HCT116 (cell line): Measurements from ENCODE around the gene ZDHHC23. TPM values are rescaled to one million over a fixed set of nuclear protein-coding genes. Genes with fewer than 3 reads are reported as not detected.

Experiments used
- ATAC-seq: fragments of 200-7000 bp; cut with Tn5 transposase; 2 replicates; pipeline ENCODE4 v1.9.1; 2020; ENCODE audit warnings: mild to moderate bottlenecking, moderate library complexity
- BruUV-seq: library from RNA; stranded (reverse); fragments of 400-500 nt; replicated peaks from 2 replicates; lab custom pipeline; 2021; lab: Mats Ljungman, UMichigan
- CTCF ChIA-PET: fragments of 300-600 bp; sonication (Branson Sonifier 250); formaldehyde crosslinking; loops from one replicate; lab custom pipeline; 2021; ENCODE audit warnings: antibody characterized with exemption; lab: Charles Lee
- POLR2A ChIA-PET: fragments of 300-600, 350-600 bp; sonication (Branson Sonifier 250); formaldehyde crosslinking; loops from one replicate; lab custom pipeline; 2021; ENCODE audit warnings: antibody characterized with exemption; lab: Charles Lee
- RAD21 ChIA-PET, 2 experiments: fragments of 300-600 bp; sonication (Branson Sonifier 250); formaldehyde crosslinking; loops; one replicate each; lab custom pipeline; 2023; ENCODE audit warnings: low total read pairs in 2 of 2; ENCODE audit not compliant: uncharacterized antibody in 2 of 2, unreplicated experiment in 2 of 2, low non-redundant PET in 1 of 2; lab: Charles Lee
- DNase-seq: peaks from one replicate; pipeline ENCODE4 v3.0.0-alpha.2; 2010; ENCODE audit warnings: low read depth, low spot score
- H2AFZ ChIP-seq: fragments of 200-600 bp; shearing (Covaris generic), sonication (generic); 2 replicates; pipeline ENCODE4 v1.6.1; 2017; ENCODE audit warnings: low read depth, mixed run types, mixed read lengths, antibody characterized with exemption, low read length; ENCODE audit not compliant: poor library complexity, severe bottlenecking
- H3K27ac ChIP-seq: 2 replicates; pipeline ENCODE4 v1.5.1; 2012; ENCODE audit warnings: low read depth, low read length
- H3K27me3 ChIP-seq: fragments of 200-600 bp; sonication (generic); 2 replicates; pipeline ENCODE4 v1.6.1; 2016; ENCODE audit warnings: mixed run types, low read length, mixed read lengths; ENCODE audit not compliant: insufficient read depth
- H3K36me3 ChIP-seq, 2 experiments: fragments of 200-500 bp in 1 of 2; fragments of 200-600 bp in 1 of 2; sonication (Bioruptor generic) in 1 of 2; sonication (generic) in 1 of 2; 2 replicates each; pipeline versions ENCODE4 v1.5.1 to v1.6.1; 2014 to 2016; ENCODE audit warnings: low read length in 2 of 2, inconsistent platforms in 1 of 2, mixed read lengths in 1 of 2, mixed run types in 1 of 2; ENCODE audit not compliant: insufficient read depth in 2 of 2, control insufficient read depth in 1 of 2
- H3K4me1 ChIP-seq, 2 experiments: fragments of 200-600 bp in 1 of 2; sonication (generic) in 1 of 2; 2 replicates each; pipeline versions ENCODE4 v1.5.1 to v1.6.1; 2012 to 2017; ENCODE audit warnings: low read length in 2 of 2, inconsistent platforms in 1 of 2, mild to moderate bottlenecking in 1 of 2, mixed read lengths in 1 of 2, mixed run types in 1 of 2, moderate library complexity in 1 of 2; ENCODE audit not compliant: insufficient read depth in 2 of 2, control insufficient read depth in 1 of 2
- H3K4me2 ChIP-seq: fragments of 200-600 bp; sonication (generic); 2 replicates; pipeline ENCODE4 v1.6.1; 2017; ENCODE audit warnings: mixed run types, low read length, mixed read lengths
- H3K4me3 ChIP-seq, 2 experiments: fragments of 200-600 bp in 1 of 2; sonication (generic) in 1 of 2; replicated peaks in 1 of 2; 2 replicates each; pipeline ENCODE4 v1.5.1; 2011 to 2016; ENCODE audit warnings: low read length in 2 of 2, control low read depth in 1 of 2, low read depth in 1 of 2, mild to moderate bottlenecking in 1 of 2, mixed read lengths in 1 of 2, mixed run types in 1 of 2
- H3K79me2 ChIP-seq: fragments of 200-600 bp; sonication (generic); 2 replicates; pipeline ENCODE4 v1.6.1; 2017; ENCODE audit warnings: mild to moderate bottlenecking, mixed run types, low read length, moderate library complexity, mixed read lengths; ENCODE audit not compliant: insufficient read depth
- H3K9ac ChIP-seq: fragments of 200-600 bp; sonication (generic); 2 replicates; pipeline ENCODE4 v1.6.1; 2016; ENCODE audit warnings: low read length, mixed read lengths
- H3K9me2 ChIP-seq: fragments of 200-600 bp; sonication (generic), shearing (Covaris generic); 2 replicates; pipeline ENCODE4 v1.6.1; 2017; ENCODE audit warnings: mixed run types, mild to moderate bottlenecking, moderate library complexity; ENCODE audit not compliant: insufficient read depth
- H3K9me3 ChIP-seq, 2 experiments: fragments of 200-500 bp in 1 of 2; fragments of 200-600 bp in 1 of 2; sonication (Bioruptor generic) in 1 of 2; sonication (generic) in 1 of 2; 2 replicates each; pipeline ENCODE4 v1.6.1; 2014 to 2017; ENCODE audit warnings: low read length in 2 of 2, mixed read lengths in 2 of 2, inconsistent platforms in 1 of 2, low read depth in 1 of 2, mild to moderate bottlenecking in 1 of 2, mixed run types in 1 of 2, moderate library complexity in 1 of 2; ENCODE audit not compliant: control insufficient read depth in 1 of 2, insufficient read depth in 1 of 2
- H4K20me1 ChIP-seq: fragments of 200-600 bp; sonication (generic), shearing (Covaris generic); 2 replicates; pipeline ENCODE4 v1.6.1; 2017; ENCODE audit warnings: mixed run types, mild to moderate bottlenecking, moderate library complexity; ENCODE audit not compliant: insufficient read depth
- ELF1 ChIP-seq: IDR thresholded peaks from 2 replicates; pipeline ENCODE4 v1.6.1; 2012; ENCODE audit warnings: low read depth, borderline replicate concordance
- EZH2 ChIP-seq: fragments of 200-600 bp; sonication (generic); IDR thresholded peaks from 2 replicates; pipeline ENCODE4 v1.6.1; 2017; ENCODE audit warnings: antibody characterized with exemption, mixed run types
- SRF ChIP-seq: IDR thresholded peaks from 2 replicates; pipeline ENCODE4 v1.6.1; 2012; ENCODE audit warnings: low read depth
- intact Hi-C: fragments of 100-400 bp; cut with micrococcal nuclease; formaldehyde crosslinking; loops from 2 replicates; pipeline ENCODE4 v1.10.0; 2022
- total RNA-seq: library from RNA; stranded (reverse); gene quantifications from one replicate; pipeline ENCODE4 v1.2.1, GENCODE V29; 2021; ENCODE audit not compliant: unreplicated experiment
- TF ChIP-seq, protein P1 (sequence below): IDR thresholded peaks from 2 replicates; pipeline ENCODE4 v1.6.1; 2011; ENCODE audit warnings: mild to moderate bottlenecking, low read length, moderate library complexity; ENCODE audit not compliant: insufficient replicate concordance; ENCODE audit errors: extremely low read depth
- TF ChIP-seq, protein P2 (sequence below), 3 experiments: fragments of 200-600 bp in 1 of 3; sonication (generic) in 1 of 3; IDR thresholded peaks in 2 of 3; conservative IDR thresholded peaks in 1 of 3; 2 replicates each; pipeline ENCODE4 v1.5.1; 2012 to 2017; ENCODE audit warnings: low read depth in 2 of 3, low read length in 2 of 3, antibody characterized with exemption in 1 of 3, borderline replicate concordance in 1 of 3, control low read depth in 1 of 3, mild to moderate bottlenecking in 1 of 3, mixed read lengths in 1 of 3, mixed run types in 1 of 3, moderate library complexity in 1 of 3; ENCODE audit not compliant: insufficient read depth in 1 of 3

The ZDHHC23 gene
- total RNA-seq, 1 experiment from 2014 or later, result 22.8 TPM

DNA sequence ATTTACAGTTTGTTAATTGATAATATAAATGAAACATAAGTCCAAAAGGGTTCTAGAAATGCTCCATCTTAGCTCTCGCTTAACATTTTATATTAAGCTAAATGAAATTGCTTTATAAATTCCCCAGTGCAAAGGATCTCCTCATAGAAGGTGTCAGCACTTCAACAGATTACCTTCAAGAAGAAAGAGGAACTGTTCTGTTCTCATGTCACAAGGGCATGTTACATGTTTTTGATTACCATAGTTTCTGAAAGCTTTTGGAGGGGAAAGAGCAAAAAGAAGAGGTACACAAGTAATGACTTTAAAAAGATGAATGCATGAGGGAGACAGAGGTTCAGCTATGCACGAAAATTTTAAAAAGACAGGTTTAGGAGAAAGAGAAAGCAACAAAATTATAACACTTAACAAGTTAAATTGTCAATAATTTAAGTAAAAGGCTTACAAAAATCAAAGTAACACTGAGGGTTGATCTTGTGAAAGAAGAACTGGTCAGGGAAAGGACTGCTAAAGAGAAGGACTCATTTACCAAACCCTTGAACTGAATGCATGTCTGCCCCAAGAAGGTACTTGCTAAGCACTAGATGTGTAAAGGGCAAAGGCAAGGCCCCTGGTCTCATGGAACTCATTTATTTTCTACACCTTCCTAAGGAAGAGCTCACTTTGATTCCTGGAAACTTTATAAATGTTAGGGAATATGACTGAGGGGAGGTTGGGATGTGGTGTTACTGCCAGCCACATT, 63.4 kb downstream of the ZDHHC23 start:
- BruUV-seq, result no TSS peak
- Histone ChIP-seq H3K27me3 (no peaks in the 10 kb centered on the region), H3K4me2 (no peak overlapping the region), H3K9me2 (no peaks in the 10 kb centered on the region), H3K4me3 (no peak overlapping the region), H4K20me1 (no peaks in the 10 kb centered on the region), H3K9me3 (no peaks in the 10 kb centered on the region), H3K36me3 (no peaks in the 10 kb centered on the region), H3K9ac (no peak overlapping the region), H2AFZ (no peak overlapping the region), H3K79me2 (no peaks in the 10 kb centered on the region), H3K27ac (no peak overlapping the region), H3K4me1 (no peaks in the 10 kb centered on the region)
- ChIA-PET POLR2A (no interaction called here), RAD21 (no interaction called here), CTCF (no interaction called here)
- no peak for DNase-seq
- intact Hi-C loops, result no loop called here
- no peak for TF ChIP-seq SRF
- TF ChIP-seq, protein P1, sequence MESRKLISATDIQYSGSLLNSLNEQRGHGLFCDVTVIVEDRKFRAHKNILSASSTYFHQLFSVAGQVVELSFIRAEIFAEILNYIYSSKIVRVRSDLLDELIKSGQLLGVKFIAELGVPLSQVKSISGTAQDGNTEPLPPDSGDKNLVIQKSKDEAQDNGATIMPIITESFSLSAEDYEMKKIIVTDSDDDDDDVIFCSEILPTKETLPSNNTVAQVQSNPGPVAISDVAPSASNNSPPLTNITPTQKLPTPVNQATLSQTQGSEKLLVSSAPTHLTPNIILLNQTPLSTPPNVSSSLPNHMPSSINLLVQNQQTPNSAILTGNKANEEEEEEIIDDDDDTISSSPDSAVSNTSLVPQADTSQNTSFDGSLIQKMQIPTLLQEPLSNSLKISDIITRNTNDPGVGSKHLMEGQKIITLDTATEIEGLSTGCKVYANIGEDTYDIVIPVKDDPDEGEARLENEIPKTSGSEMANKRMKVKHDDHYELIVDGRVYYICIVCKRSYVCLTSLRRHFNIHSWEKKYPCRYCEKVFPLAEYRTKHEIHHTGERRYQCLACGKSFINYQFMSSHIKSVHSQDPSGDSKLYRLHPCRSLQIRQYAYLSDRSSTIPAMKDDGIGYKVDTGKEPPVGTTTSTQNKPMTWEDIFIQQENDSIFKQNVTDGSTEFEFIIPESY, result no peak
- TF ChIP-seq, protein P2, sequence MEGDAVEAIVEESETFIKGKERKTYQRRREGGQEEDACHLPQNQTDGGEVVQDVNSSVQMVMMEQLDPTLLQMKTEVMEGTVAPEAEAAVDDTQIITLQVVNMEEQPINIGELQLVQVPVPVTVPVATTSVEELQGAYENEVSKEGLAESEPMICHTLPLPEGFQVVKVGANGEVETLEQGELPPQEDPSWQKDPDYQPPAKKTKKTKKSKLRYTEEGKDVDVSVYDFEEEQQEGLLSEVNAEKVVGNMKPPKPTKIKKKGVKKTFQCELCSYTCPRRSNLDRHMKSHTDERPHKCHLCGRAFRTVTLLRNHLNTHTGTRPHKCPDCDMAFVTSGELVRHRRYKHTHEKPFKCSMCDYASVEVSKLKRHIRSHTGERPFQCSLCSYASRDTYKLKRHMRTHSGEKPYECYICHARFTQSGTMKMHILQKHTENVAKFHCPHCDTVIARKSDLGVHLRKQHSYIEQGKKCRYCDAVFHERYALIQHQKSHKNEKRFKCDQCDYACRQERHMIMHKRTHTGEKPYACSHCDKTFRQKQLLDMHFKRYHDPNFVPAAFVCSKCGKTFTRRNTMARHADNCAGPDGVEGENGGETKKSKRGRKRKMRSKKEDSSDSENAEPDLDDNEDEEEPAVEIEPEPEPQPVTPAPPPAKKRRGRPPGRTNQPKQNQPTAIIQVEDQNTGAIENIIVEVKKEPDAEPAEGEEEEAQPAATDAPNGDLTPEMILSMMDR (IDR thresholded peaks at IDR 0.05 in 2 of 3, conservative IDR thresholded peaks at IDR 0.05 in 1 of 3; ENCODE audit: borderline replicate concordance in 1 of 3, insufficient read depth in 1 of 3, low read depth in 2 of 3, low read length in 2 of 3), result no peak
- no peak for TF ChIP-seq ELF1
- no peak for TF ChIP-seq EZH2
- no peak for ATAC-seq

Other genes with a start within 250 kb of the ZDHHC23 start
- 233 TPM for gene NAA50, start 201.8 kb upstream of the ZDHHC23 start, total RNA-seq
- 54.7 TPM for gene ATP6V1A, start 201.0 kb upstream of the ZDHHC23 start, total RNA-seq
- 7.9 TPM for gene GRAMD1C, start 109.2 kb upstream of the ZDHHC23 start, total RNA-seq
- 4.1 TPM for gene CCDC191, start 108.5 kb downstream of the ZDHHC23 start, total RNA-seq
- gene QTRT2, start 108.7 kb downstream of the ZDHHC23 start, total RNA-seq, result 47.7 TPM
- gene DRD3, start 231.0 kb downstream of the ZDHHC23 start, total RNA-seq, result not detected